ENCODE measurements around the gene IFIT1.
A peak's percentile ranks its signal among the peaks of the same experiment; 100 is the strongest.

Gene IFIT1

GRCh38 chr10:89414879-89415821 is 22.7 kb downstream of the IFIT1 start:
- Histone ChIP-seq H3K9me3 (ENCODE audit: control insufficient read depth, insufficient read depth, low read depth, low read length) (no peaks in the 10 kb centered on the region), H3K4me3 (ENCODE audit: low read depth, low read length) (peak overlapping the region; percentile 74), H3K36me3 (ENCODE audit: control insufficient read depth in 2 of 2, insufficient read depth in 1 of 2, low read length in 2 of 2) (peaks cover 7 to 15% of the 10 kb centered on the region in 2 experiments), H3K27ac (ENCODE audit: extremely low read depth, low read depth, low read length) (peak overlapping the region; percentile 68), H3K4me1 (ENCODE audit: control insufficient read depth, insufficient read depth, low read length) (peaks cover 6% of the 10 kb centered on the region; the same call in 1 of the 2 replicates)
- ChIA-PET POLR2A (no interaction called here), CTCF (interaction anchor here (1.0 to 1.3 kb wide), 2 partner anchors 39 to 148 kb away, joined by 3 to 4 read pairs; no protein-coding TSS in a partner anchor)
- TF ChIP-seq ZNF776 (tag by site-specific recombination; IDR thresholded peaks at IDR 0.05; ENCODE audit: borderline replicate concordance) (no peak), ZNF677 (tag by site-specific recombination; IDR thresholded peaks at IDR 0.05) (no peak), KLF16 (tag by site-specific recombination; IDR thresholded peaks at IDR 0.05) (peak; percentile 22; the same call in 1 of the 2 replicates), ZNF112 (tag by site-specific recombination; IDR thresholded peaks at IDR 0.05) (no peak), INSM2 (tag by site-specific recombination; IDR thresholded peaks at IDR 0.05) (peak; percentile 38; the same call in 1 of the 2 replicates), PATZ1 (tag by site-specific recombination; IDR thresholded peaks at IDR 0.05) (peak; percentile 68), ZNF211 (tag by site-specific recombination; IDR thresholded peaks at IDR 0.05; ENCODE audit: low read depth) (no peak), KLF1 (tag by site-specific recombination; IDR thresholded peaks at IDR 0.05) (peak; percentile 50; the same call in 1 of the 2 replicates), SP2 (tag by site-specific recombination; IDR thresholded peaks at IDR 0.05) (no peak; the same call in 1 of the 2 replicates), ZNF423 (tag by site-specific recombination; IDR thresholded peaks at IDR 0.05) (no peak), ZBTB17 (tag by site-specific recombination; IDR thresholded peaks at IDR 0.05) (no peak; the same call in 1 of the 2 replicates), ZNF19 (tag by site-specific recombination; IDR thresholded peaks at IDR 0.05; ENCODE audit: low read depth) (no peak), BCL11A (tag by site-specific recombination; IDR thresholded peaks at IDR 0.05; ENCODE audit: low read depth) (no peak), ZSCAN5A (tag by site-specific recombination; IDR thresholded peaks at IDR 0.05) (no peak), ZBTB10 (tag by site-specific recombination; IDR thresholded peaks at IDR 0.05) (no peak), ZBTB20 (tag by site-specific recombination; IDR thresholded peaks at IDR 0.05) (peak; percentile 94), ZNF37A (tag by site-specific recombination; IDR thresholded peaks at IDR 0.05) (no peak), YY1 (tag by site-specific recombination; IDR thresholded peaks at IDR 0.05) (peak; percentile 30), ZNF24 (tag by site-specific recombination; IDR thresholded peaks at IDR 0.05) (no peak), YY2 (tag by site-specific recombination; IDR thresholded peaks at IDR 0.05) (0 out of 2 replicates have a peak, but pooled peaks have one; percentile 42), TCF7L2 (IDR thresholded peaks at IDR 0.05; ENCODE audit: borderline replicate concordance, low read depth, low read length) (no peak), HIC1 (tag by site-specific recombination; IDR thresholded peaks at IDR 0.05) (peak; percentile 54; the same call in 1 of the 2 replicates), ZNF560 (tag by site-specific recombination; IDR thresholded peaks at IDR 0.05; ENCODE audit: borderline replicate concordance) (no peak), ZNF280C (tag by site-specific recombination; IDR thresholded peaks at IDR 0.05) (no peak)

Data from HEK293 (cell line).